Stimulated activated naive CD4-positive, alpha-beta T cell (primary cell): ENCODE results near the gene PDZK1IP1.
"Not testable (repeated sequence)": the region's sequence is repeated elsewhere in the genome, so short reads cannot be mapped to it uniquely, and the experiment has no call there.

Source experiments
- DNase-seq, 6 experiments: peaks; one replicate each; lab custom pipeline; 2025; lab: John Stamatoyannopoulos, UW

The PDZK1IP1 gene

GRCh38 chr1:47181095-47181954 is 8.5 kb downstream of the PDZK1IP1 start:
- DNase-seq: no peak

GRCh38 chr1:47180603-47181094 is 9.2 kb downstream of the PDZK1IP1 start:
- DNase-seq: no peak

DNA sequence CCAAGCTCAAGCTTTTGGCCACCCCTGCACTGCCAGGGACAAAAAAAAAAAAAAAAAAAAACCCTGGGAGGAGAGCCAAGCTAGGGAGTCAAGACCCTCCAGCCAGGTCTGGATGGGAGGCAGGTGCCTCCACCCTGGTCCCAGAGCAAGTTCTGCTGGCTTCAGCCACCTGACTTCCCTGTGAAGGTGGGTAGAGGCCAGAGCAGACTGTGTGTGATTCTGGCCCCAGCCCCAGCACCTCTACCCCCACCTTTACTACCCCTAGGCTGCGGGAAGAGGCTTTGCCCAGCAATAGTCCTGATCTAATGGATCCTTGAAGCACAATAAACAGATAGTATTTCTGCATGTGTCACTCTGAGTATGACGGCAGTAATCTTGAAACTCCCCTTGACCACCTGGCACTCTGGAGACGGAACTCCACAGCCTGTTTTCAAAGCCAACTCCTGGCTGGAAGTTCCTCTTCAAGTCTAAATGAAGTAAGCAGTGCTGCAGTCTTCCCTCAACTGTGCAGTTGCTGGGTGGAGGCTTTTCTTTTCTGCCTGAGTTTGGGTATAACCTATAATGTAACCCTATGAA is 9.8 kb downstream of the PDZK1IP1 start:
- DNase-seq: no peak

DNA sequence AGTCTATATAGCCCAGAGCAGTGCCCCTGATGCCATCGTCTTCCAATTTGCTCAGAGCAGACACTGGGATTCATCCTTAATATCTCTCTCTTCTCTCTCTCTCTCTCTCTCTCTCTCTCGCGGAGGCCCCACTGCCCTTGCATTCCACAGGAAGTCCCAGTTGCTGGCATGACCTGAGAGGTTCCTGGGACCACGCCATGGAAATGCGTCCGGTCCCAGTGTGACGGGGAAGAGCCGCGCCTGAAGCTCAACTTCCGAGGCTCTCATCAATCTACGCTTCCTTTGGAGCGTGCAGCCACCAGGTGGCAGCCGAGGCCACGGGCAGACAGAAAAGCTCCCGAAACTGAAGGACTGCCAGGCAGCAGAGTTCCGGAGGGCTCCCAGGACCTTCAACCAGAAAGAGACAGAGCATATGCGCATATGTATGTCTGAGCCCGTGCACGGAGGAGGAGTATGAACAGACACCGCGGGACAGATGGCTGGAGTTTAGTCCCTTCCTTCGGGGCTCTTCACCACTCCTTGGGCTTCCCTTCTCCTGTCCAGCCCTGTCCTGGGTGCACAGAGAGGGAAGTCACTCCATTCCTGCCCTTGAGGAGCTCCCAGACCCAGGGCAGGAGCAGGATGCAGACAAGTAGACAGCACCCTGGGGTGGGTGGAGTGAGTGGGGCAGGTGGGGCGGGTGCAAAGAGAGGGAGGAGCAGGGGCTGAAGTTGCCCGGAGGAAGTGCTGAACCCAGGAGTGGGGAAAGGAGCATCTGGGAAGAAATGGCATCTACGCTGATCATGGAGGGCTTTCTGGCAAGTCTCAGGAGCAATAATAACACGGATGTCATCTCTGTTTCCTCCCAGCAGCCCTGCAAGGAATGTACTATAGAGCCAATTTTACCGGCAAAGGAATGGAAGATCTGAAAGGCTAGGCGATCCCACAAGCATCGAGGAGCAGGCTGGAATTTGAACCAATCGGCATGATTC is 10.5 kb downstream of the PDZK1IP1 start:
- DNase-seq: peak; percentile 8 to 58 (median 46)

DNA sequence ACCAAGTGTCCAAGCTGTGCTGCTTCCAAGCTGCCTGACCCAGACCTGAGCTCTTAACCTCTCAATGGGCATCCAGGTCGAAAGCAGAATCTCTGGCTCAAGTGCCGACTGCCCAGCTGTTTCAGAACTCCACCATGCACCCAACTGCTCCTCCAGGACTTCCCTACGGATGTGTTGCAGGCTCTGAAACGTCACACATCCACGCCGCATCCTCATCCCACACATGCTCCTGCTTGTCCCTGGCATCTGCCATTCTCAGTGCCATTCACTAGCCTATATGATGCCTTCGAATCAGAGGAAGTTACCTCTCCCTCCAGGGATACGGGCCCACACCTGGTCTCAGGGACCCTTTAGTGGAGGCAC is 11.2 kb downstream of the PDZK1IP1 start:
- DNase-seq: no peak

DNA sequence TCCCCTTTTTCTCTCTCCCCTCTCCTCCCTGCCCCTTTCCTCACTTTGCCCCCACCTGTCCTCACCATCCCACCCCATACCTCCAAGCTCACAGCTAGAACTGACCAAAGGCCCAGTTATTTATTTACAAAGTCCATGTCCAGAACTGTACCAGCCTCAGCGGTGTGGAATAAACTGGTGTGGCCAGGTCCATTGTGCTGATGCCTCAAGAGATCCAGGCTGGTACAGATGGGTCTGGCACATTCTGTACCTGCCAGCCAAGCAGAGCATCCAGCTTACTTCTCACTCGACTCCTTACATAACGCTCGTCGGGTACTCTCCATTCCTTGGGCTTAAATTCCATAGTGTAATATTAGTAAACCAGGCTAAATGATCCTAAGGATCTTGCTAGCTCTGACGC is 11.8 kb downstream of the PDZK1IP1 start:
- no peak for DNase-seq

- peak in 2 of 6 experiments; percentile 6 to 21 for DNase-seq
Observed at GRCh38 chr1:47175227-47175934, 14.5 kb downstream of the PDZK1IP1 start.

GRCh38 chr1:47174656-47175020 is 15.2 kb downstream of the PDZK1IP1 start:
- no peak for DNase-seq

- DNase-seq: no peak
Observed at GRCh38 chr1:47172782-47173181, 17.1 kb downstream of the PDZK1IP1 start.

DNA sequence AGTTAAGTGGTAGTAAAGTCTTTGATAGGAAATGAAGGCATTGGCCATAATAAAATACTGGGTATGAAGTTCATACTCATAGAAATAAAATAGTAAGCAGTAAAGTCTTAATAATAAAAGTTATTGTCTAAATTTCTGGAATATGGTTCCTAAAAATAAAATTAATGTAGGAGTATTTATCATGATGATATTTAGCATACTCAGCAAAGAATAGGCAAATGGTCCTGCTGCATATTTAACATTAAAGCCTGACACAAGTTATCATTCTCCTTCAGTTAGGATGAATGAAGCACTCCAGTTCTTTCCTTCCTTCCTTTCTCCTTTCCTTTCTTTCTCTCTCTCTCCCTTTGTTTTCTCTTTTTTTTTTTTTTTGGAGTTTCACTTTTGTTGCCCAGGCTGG is 25.3 kb downstream of the PDZK1IP1 start:
- no peak for DNase-seq

DNA sequence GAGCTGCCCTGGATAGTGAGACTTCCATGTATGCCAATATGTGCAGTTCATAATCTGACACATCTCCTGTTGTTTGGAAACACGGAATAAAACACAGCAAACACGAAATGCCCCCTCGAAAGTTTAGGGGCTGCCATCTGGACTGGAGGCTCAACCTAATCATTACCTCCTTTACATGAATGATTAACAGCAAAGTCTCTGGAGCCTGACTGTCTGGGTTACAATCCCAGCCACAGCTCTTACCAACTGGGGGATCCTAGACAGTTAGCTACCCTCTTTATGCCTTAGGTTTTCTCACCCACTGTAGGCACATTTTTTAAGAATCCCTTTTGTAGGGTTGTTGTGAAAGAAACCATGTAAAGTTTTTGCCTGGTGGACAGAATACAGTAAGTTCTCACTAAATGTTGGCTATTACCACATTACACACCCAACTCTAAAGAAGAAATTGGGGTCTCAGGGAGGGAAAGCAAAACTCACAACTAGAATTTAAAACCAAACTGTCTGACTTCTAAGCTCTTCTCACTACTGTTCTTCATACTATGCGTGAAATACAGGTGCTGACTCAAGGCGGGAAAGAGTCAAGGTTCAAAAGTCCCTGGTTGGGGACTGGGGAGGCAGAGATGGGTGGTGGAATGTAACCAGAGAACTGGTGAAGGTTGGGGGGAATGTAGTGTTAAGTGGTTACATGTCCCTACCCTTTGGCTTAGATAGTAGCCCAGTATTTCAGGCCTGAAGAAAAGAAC is 28.4 kb downstream of the PDZK1IP1 start:
- DNase-seq: no peak

GRCh38 chr1:47160716-47161115 is 29.1 kb downstream of the PDZK1IP1 start:
- DNase-seq: no peak

DNA sequence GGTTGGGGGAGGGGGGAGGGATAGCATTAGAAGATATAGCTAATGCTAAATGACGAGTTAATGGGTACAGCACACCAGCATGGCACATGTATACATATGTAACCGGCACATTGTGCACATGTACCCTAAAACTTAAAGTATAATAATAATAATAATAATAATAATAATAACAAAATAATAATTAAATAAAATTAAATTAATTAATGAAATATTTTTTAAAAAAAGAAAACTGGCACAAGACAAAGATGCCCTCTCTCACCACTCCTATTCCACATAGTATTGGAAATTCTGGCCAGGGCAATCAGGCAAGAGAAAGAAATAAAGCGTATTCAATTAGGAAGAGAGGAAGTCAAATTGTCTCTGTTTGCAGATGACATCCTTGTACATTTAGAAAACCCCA is 31.9 kb downstream of the PDZK1IP1 start:
- not testable (repeated sequence) for DNase-seq

- DNase-seq: not testable (repeated sequence)
Observed at GRCh38 chr1:47156457-47156856, 33.4 kb downstream of the PDZK1IP1 start.

GRCh38 chr1:47149162-47149561 is 40.7 kb downstream of the PDZK1IP1 start:
- DNase-seq: not testable (repeated sequence)

GRCh38 chr1:47147047-47147785 is 42.6 kb downstream of the PDZK1IP1 start:
- DNase-seq: no peak

DNA sequence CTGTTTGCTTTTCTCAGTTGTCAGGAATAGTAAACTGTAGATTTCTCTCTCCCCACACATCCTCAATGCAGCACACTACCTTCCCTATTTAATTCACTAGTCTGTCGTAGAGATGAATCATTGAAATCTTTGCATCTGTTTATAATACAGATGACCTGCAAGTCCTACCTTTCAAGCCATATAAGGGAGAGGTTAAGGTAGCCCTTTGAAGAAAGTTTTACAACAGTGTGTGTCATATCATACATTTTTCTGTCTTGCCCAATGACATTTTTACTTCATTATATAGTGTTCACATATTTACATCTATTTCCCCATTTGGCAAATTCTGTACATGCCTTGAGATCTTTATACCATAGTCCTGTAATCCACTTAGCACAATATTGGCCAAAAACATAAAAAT is 43.3 kb downstream of the PDZK1IP1 start:
- DNase-seq: not testable (repeated sequence)

- DNase-seq: not testable (repeated sequence)
Observed at GRCh38 chr1:47143654-47144053, 46.2 kb downstream of the PDZK1IP1 start.

- not testable (repeated sequence) for DNase-seq
Observed at GRCh38 chr1:47140358-47140757, 49.5 kb downstream of the PDZK1IP1 start.

- no peak for DNase-seq
Observed at GRCh38 chr1:47137925-47138615, 51.8 kb downstream of the PDZK1IP1 start.
